Transverse colon (tissue), 4 donors: Measurements from ENCODE around the gene CRAT. TPM values are rescaled to one million over a fixed set of nuclear protein-coding genes. Genes with fewer than 3 reads are reported as not detected.
A peak's percentile ranks its signal among the peaks of the same experiment; 100 is the strongest.

Experiments used
- DNase-seq: peaks from one replicate; pipeline ENCODE4 v3.0.0-alpha.2; 2019
- H3K27ac ChIP-seq, 4 donors: fragments of 200-600 bp; sonication (generic); 2 replicates each; pipeline ENCODE4 v1.5.1; 2016 to 2018; ENCODE audit warnings: inconsistent platforms in 4 of 4
- H3K27me3 ChIP-seq: fragments of 200-600 bp; sonication (generic); 2 replicates; pipeline ENCODE4 v1.5.1; 2017; ENCODE audit warnings: inconsistent platforms
- H3K36me3 ChIP-seq, 4 donors: fragments of 200-600 bp; sonication (generic); 2 replicates each; pipeline ENCODE4 v1.5.1; 2017 to 2019; ENCODE audit warnings: inconsistent platforms in 4 of 4
- H3K4me1 ChIP-seq, 4 donors: fragments of 200-600 bp; sonication (generic); 2 replicates each; pipeline ENCODE4 v1.5.1; 2017 to 2020; ENCODE audit warnings: inconsistent platforms in 4 of 4
- H3K4me3 ChIP-seq, 4 donors: fragments of 200-600 bp; sonication (generic); 1 replicate in 1 of 4; 2 replicates in 3 of 4; pipeline versions ENCODE4 v1.5.1 to v1.6.1; 2017 to 2019; ENCODE audit warnings: inconsistent platforms in 4 of 4
- H3K9me3 ChIP-seq, 2 donors: fragments of 200-600 bp; sonication (generic); 2 replicates each; pipeline ENCODE4 v1.5.1; 2017 to 2019; ENCODE audit warnings: inconsistent platforms in 2 of 2
- EP300 ChIP-seq: sonication (generic); formaldehyde crosslinking; IDR thresholded peaks from one replicate; pipeline ENCODE4 v1.6.1; 2017; ENCODE audit warnings: antibody characterized with exemption, low read depth
- POLR2A ChIP-seq: fragments of 450-650 bp; IDR thresholded peaks from one replicate; pipeline ENCODE4 v1.6.1; 2016; ENCODE audit warnings: antibody characterized with exemption, mild to moderate bottlenecking, moderate library complexity
- POLR2AphosphoS5 ChIP-seq, 3 donors: sonication (generic); formaldehyde crosslinking; IDR thresholded peaks; one replicate each; pipeline ENCODE4 v1.6.1; 2016; ENCODE audit warnings: antibody characterized with exemption in 3 of 3
- WGBS, 2 donors: methylation state at CpG; one replicate each; pipeline ENCODE4 v1.1.5; 2018; ENCODE audit warnings: low coverage in 1 of 2; 5-methylcytosine and 5-hydroxymethylcytosine counted together
- in situ Hi-C, 4 donors: fragments of 200-750 bp; cut with MboI; loops; one replicate each; pipeline versions ENCODE4 v1.15.0 to v1.15.1; 2017; ENCODE audit warnings: low sequenced_read_pairs in 3 of 4, low pct_ligation_motif_present in 1 of 4, low pct_unique_long_range_greater_than_20kb in 1 of 4
- intact Hi-C: fragments of 100-400 bp; cut with DNase I; formaldehyde crosslinking; loops from one replicate; pipeline ENCODE4 v1.15.1; 2023; ENCODE audit warnings: low total_unique reads
- total RNA-seq, 4 donors: library from RNA; depleted of rRNA; stranded (reverse); fragments of >200 nt; gene quantifications; one replicate each; pipeline ENCODE4 v1.1.0, GENCODE V29; 2016
- TF ChIP-seq, protein P1 (sequence below), 5 experiments: fragments of 200-600 bp in 3 of 5; fragments of 450-650 bp in 2 of 5; sonication (generic) in 3 of 5; IDR thresholded peaks; 1 replicate in 2 of 5; 2 replicates in 3 of 5; pipeline ENCODE4 v1.5.1; 2016 to 2017; ENCODE audit warnings: antibody characterized with exemption in 5 of 5, inconsistent platforms in 3 of 5, mild to moderate bottlenecking in 2 of 5, moderate library complexity in 1 of 5

Gene CRAT
- total RNA-seq, 4 donors from 2014 or later: 124 to 161 (median 136) TPM

DNA sequence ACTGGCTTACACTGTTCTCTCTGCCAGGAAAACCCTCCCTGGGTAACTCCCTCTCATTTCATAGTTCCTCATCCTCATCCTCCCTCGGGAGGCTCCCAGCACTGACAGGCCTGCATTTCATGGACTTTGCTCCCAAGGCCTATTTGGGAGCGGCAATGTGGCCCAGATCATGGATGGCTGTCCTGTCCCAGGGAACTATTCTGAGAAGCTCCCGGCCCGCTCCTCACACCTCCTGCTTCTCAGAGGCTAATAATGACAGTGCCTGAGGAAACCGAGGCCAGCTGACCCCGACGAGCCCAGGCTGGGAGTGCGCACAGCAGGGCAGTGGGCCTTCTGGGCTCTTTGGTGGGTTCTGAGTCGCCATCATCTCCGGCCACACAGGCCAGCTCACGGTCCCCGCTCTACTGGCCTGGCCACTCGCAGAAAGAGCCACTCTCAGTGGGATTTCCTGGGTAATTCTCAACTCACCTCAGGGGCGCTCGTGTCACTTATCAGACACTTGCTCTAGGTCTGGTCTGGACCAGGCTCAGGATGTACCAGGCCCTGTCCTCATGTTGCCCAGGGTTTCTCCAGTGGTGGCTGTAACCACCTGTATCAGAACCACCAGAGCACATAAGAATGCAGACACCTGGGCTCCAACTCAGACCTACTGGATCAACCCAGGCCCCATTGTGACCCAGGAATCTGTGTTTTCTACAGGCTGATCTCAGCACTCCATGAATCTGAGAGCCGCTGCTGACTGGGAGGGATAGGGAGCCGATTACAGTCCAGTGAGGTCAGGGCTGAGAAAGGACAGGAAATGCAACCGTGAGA, 31.7 kb downstream of the CRAT start:
- Histone ChIP-seq H3K9me3 (no peaks in the 10 kb centered on the region), H3K27ac (peak overlapping the region; percentile 82 to 97 (median 91)), H3K4me3 (no peak overlapping the region), H3K4me1 (peaks cover 7 to 63% (median 44%) of the 10 kb centered on the region in 4 donors), H3K36me3 (no peaks in the 10 kb centered on the region), H3K27me3 (no peaks in the 10 kb centered on the region)
- intact Hi-C loops (no loop called here), in situ Hi-C loops (no loop called here)
- 82% methylated on average over 15 of the region's 18 CpGs; no CpG with 5 or more reads in 1 of the 2 donors for WGBS, 2 donors
- TF ChIP-seq POLR2A (peak; percentile 33), EP300 (no peak), POLR2AphosphoS5 (IDR thresholded peaks at IDR 0.05) (peak in 2 of 3 donors; percentile 42 to 63)
- TF ChIP-seq, protein P1, sequence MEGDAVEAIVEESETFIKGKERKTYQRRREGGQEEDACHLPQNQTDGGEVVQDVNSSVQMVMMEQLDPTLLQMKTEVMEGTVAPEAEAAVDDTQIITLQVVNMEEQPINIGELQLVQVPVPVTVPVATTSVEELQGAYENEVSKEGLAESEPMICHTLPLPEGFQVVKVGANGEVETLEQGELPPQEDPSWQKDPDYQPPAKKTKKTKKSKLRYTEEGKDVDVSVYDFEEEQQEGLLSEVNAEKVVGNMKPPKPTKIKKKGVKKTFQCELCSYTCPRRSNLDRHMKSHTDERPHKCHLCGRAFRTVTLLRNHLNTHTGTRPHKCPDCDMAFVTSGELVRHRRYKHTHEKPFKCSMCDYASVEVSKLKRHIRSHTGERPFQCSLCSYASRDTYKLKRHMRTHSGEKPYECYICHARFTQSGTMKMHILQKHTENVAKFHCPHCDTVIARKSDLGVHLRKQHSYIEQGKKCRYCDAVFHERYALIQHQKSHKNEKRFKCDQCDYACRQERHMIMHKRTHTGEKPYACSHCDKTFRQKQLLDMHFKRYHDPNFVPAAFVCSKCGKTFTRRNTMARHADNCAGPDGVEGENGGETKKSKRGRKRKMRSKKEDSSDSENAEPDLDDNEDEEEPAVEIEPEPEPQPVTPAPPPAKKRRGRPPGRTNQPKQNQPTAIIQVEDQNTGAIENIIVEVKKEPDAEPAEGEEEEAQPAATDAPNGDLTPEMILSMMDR (IDR thresholded peaks at IDR 0.05): no peak
- peak; percentile 78 for DNase-seq

DNA sequence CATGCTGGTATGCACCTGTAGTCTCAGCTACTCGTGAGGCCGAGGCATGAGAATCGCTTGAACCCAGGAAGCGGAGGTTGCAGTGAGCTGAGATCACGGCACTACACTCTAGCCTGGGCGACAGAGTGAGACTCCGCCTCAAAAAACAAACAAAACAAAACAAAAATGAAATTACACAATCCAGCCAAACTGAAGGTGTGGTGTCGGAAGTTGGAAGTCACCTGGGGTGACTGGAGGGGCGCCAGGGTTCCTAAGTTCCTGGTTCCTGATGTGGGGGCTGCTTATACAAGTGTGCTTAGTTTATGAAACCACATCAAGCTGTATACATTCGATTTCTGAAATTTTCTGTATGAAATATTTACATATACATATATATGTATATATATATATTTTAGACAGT, 33.4 kb downstream of the CRAT start:
- DNase-seq: peak; percentile 70
- intact Hi-C loops (no loop called here), in situ Hi-C loops (no loop called here)
- Histone ChIP-seq H3K9me3 (no peaks in the 10 kb centered on the region), H3K27ac (peak overlapping the region; percentile 82 to 97 (median 91)), H3K4me3 (no peak overlapping the region), H3K27me3 (no peaks in the 10 kb centered on the region), H3K4me1 (peaks cover 7 to 49% (median 37%) of the 10 kb centered on the region in 4 donors), H3K36me3 (no peaks in the 10 kb centered on the region)
- WGBS, 2 donors: 48 to 62% methylated on average over 6 to 10 of the region's 10 CpGs
- TF ChIP-seq POLR2AphosphoS5 (IDR thresholded peaks at IDR 0.05): peak in 1 of 3 donors; percentile 46
- no peak for TF ChIP-seq EP300

DNA sequence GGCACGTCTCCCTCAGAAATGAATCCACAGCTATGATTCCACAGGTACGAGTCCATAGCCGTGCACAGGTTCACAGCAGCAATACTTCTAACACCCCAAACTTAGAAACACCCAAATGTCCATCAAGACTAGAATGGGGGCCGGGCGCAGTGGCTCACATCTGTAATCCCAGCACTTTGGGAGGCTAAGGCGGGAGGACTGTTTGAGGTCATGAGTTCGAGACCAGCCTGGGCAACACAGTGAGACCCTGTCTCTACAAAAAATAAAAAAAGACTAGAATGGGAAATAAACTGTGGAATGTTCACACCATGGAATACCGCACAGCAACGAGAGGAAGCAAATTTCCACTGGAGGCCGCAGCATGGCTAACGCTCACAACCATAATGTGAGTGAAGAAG, 34.0 kb downstream of the CRAT start:
- TF ChIP-seq, protein P1 (IDR thresholded peaks at IDR 0.05): no peak
- TF ChIP-seq EP300 (no peak), POLR2AphosphoS5 (IDR thresholded peaks at IDR 0.05) (no peak), POLR2A (no peak)
- no peaks in the 10 kb centered on the region for H3K27me3 ChIP-seq
- in situ Hi-C loops (no loop called here), intact Hi-C loops (no loop called here)
- WGBS, 2 donors: 86 to 90% methylated on average over 6 to 11 of the region's 11 CpGs
- H3K36me3 ChIP-seq: no peaks in the 10 kb centered on the region
- no peak overlapping the region for H3K4me3 ChIP-seq
- no peak for DNase-seq
- peaks cover 1 to 43% (median 31%) of the 10 kb centered on the region in 4 donors for H3K4me1 ChIP-seq
- H3K9me3 ChIP-seq: no peaks in the 10 kb centered on the region
- peak overlapping the region; percentile 82 to 97 (median 91) for H3K27ac ChIP-seq

DNA sequence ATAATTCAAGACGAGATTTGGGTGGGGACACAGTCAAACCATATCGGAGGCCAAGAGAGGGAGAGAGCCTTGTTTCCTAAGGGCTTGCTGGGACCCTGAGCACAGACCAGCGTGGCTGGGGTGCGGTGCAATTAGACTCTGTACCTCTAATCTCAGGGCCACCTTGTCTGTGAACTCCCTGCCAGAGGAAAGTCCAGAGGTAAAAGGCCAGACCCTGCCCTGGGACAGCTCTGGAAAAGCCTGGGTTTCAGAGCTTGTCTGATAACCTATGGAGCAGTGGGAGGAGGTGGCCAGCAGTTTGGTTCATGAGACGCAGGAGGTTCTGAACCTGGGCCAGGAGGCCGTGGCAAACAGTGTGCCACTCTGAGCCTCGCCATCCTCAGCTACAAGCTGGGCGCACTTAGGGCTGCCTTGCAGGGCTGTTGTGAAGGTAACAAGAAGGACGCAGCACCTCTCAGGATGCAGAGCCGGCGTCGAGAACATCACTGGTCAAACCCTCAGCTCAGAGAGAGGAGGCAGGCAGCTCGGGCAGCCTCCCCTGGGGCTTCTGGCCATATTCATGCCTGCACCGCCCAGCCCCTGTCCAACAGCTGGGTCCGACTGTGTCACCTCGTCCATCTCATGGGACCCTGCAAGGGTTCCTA, 34.5 kb downstream of the CRAT start:
- peak; percentile 38 for DNase-seq
- intact Hi-C loops (no loop called here), in situ Hi-C loops (no loop called here)
- TF ChIP-seq POLR2AphosphoS5 (IDR thresholded peaks at IDR 0.05) (peak in 1 of 3 donors; percentile 47), EP300 (no peak), POLR2A (no peak)
- TF ChIP-seq, protein P1 (IDR thresholded peaks at IDR 0.05): no peak
- H3K27me3 ChIP-seq: no peaks in the 10 kb centered on the region
- H3K4me3 ChIP-seq: no peak overlapping the region
- no peaks in the 10 kb centered on the region for H3K36me3 ChIP-seq
- H3K27ac ChIP-seq: peak overlapping the region; percentile 82 to 97 (median 91)
- no peaks in the 10 kb centered on the region for H3K9me3 ChIP-seq
- WGBS, 2 donors: 86% methylated on average over 16 of the region's 16 CpGs; no CpG with 5 or more reads in 1 of the 2 donors
- peaks cover 0 to 40% (median 27%) of the 10 kb centered on the region in 4 donors for H3K4me1 ChIP-seq
